ENCODE data around the gene TEAD4.

The TEAD4 gene

DNA sequence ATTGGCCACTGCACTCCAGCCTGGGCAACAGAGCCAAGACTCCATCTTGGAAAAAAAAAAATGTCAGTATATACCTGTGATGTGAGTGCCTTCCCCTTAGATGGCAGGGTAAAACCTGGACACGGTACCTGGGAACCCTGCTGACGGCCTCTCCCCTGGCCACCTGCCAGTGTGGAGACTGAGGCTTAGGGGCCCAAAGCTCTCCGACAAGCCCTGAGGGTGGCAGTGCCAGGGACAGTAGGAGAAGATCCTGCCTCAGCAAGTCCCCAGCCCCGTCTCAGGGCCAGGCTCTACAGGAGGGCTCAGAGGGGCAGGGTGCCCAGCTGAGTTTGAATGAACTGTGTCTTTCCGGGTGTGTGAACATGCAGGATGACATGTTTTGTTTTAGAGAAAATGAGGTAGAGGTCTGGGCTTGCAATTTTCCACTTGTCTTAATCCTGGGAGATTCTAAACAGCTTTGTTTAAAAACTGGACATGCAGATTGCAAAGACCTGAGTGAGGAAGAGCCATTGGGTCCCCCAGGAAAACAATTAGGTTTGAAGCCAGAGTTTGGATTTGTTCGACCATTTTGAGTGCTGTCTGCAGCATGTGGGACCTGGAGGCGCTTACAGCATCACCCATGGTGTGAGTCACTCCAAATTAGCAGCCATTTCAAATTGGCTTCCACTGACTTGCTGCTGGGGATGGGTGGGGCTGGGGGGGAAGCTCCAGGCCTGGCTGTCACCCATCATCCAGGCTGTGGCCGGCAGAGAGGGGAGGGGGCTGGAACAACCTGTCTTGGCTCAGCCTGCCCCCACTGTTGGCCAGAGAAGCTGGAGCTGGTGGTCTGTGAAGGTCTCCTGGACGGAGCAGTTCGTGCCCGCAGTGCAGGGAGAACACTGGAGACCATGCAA is 128.8 kb downstream of the TEAD4 start:
- H3K27me3 ChIP-seq, result no peaks in the 10 kb centered on the region
- H3K36me3 ChIP-seq, result peaks cover 0 to 10% (median 0%) of the 10 kb centered on the region in 11 experiments; a peak in 3 of 22 replicates
- H3K9me3 ChIP-seq (replicated peaks in 1 of 11), result peaks cover 0 to 9% (median 5%) of the 10 kb centered on the region in 11 experiments; a peak in 9 of 22 replicates
- H3K4me3 ChIP-seq, result no peak overlapping the region
- no peak overlapping the region for H3K9ac ChIP-seq
- peaks cover 9 to 46% (median 38%) of the 10 kb centered on the region in 10 experiments for H3K4me1 ChIP-seq
- TF ChIP-seq Cebpa-rat (IDR thresholded peaks at IDR 0.05), result no peak
- H4K20me1 ChIP-seq, result no peaks in the 10 kb centered on the region; a peak in 1 of 22 replicates
- no peak overlapping the region for H3K27ac ChIP-seq
- no peak overlapping the region for H3K4me2 ChIP-seq

DNA sequence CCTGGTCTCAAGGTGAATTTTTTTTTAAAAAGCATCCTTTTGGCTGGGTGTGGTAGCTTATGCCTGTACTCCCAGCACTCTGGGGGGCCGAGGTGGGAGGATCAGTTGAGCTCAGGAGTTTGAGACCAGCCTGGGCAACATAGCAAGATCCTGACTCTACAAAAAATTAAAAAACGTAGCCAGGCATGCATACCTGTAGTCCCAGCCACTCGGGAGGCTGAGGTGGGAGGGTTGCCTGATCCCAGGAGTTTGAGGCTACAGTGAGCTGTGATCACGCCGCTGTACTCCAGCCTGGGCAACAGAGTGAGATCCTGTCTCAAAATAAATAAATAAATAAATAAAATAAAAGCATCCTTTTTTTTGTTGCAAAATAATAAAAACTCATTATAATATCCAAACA is 130.4 kb downstream of the TEAD4 start:
- Histone ChIP-seq H3K4me3 (no peak overlapping the region), H3K27ac (no peak overlapping the region), H4K20me1 (no peaks in the 10 kb centered on the region; a peak in 1 of 22 replicates), H3K36me3 (peaks cover 0 to 4% (median 0%) of the 10 kb centered on the region in 11 experiments; a peak in 3 of 22 replicates), H3K9me3 (replicated peaks in 1 of 11) (no peaks in the 10 kb centered on the region), H3K4me2 (no peak overlapping the region; a peak in 1 of 22 replicates), H3K4me1 (peaks cover 0 to 35% (median 27%) of the 10 kb centered on the region in 10 experiments; a peak in 13 of 20 replicates), H3K27me3 (no peaks in the 10 kb centered on the region), H3K9ac (no peak overlapping the region)
- TF ChIP-seq Cebpa-rat (IDR thresholded peaks at IDR 0.05), result no peak

Measured in BLaER1 treated with 17β-estradiol and CSF1 and Interleukin-3, amounts not matched to agents 10 nM and 100 nM (cell line).